COLO668 (cell line): ENCODE measurements around the gene CEP126.

Experiments
- DNase-seq: peaks from one replicate; lab custom pipeline; 2025; ENCODE audit not compliant: unreplicated experiment; lab: John Stamatoyannopoulos, UW

CEP126 gene

DNA sequence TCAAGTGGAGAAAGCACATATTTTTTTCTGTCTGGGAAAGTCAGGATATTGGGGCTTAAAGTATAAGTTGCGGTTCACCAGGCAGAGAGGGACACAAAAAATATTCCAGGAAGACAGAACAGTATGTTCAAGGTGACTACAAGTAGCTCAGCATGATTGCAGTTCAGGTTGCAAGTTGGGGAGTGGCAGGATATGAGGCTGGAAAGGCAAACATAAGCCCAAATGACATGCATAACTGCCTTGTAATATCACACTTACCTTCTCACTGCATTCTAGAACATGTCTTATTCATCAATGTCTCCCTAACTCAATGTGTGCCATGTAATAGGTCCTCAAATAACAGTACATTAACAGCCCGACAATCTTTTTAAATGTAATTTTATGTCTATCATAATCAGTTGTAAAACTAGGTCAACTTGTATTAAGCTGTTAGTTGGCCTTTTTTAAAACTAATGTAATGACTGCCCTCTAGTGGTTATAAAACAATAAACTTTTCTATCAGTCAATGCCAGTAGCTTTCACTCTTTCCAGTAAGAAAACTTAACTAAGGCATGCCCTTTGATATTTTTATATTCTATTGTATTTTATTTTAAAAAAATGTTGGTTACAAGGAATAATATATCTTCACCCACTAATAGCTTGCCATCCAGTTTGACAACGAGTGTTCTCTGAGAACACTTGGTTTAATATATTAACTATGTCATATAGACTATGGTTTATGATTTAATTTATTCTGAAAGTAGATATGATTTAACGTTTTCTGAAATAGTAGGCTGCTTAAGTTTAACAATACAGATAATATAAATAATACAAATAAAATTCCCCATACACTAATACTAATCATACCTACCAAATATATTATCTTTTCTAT, 93.0 kb downstream of the CEP126 start:
- DNase-seq: peak; percentile 10

DNA sequence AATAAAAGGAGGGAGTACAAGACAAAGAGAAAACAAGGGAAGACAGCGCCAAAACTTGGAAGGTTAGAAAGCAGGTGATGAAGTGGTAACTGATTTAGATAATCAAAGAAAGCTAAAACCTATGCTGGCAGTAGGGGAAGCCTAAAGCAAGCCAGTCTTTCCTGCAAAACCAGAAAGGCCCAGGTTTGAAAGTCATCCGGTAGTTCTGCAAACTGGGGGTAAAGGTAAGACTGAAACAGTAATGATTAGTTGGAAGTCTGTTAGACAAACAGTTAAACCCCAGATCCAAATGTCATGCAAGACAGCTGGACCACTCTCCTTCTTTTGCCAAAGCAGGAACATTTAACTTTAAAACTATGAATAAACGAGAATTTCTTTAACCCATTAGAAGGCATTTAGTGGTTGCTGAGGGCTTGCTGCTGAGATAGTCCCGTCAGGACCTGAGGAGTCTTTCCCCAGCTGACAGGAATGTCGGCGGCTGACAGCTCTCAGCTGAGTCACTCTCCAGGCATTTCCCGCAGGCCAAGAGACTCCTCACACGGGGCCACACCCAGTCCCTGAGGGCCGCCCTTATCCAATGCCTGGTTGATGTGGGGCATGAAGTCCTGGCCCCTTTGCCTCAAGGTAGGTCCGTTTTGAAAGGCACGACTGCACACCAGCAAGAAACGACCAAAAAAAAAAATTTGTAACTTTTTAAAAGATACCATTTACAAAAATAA, 96.1 kb downstream of the CEP126 start:
- peak; percentile 5 for DNase-seq

GRCh38 chr11:102012946-102013345, 98.1 kb downstream of the CEP126 start:
- no peak for DNase-seq

- DNase-seq: no peak
Measured at GRCh38 chr11:102014756-102015155, 99.9 kb downstream of the CEP126 start.

GRCh38 chr11:102017026-102017425, 102.2 kb downstream of the CEP126 start:
- no peak for DNase-seq

DNA sequence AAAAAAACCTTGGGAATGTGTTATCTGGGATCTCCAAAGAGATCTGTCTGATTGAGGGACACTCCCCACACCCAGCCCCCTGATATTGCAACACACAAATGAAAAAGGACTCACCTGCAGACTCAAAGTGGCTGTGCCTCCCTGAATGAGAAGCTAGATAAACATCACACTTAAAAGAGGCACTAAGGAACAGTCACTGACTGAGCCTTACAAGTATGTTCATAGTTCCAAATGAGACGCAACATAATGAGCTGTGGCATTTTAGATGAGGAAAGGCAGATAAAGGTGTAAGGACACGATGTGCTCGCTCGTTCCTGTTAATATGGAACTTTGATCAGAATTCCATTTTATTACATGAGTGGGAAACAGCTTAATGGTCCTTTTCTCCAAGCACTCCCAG, 111.4 kb downstream of the CEP126 start:
- no peak for DNase-seq

- DNase-seq: no peak
Measured at GRCh38 chr11:102026959-102027358, 112.1 kb downstream of the CEP126 start.

GRCh38 chr11:102036757-102037156, 121.9 kb downstream of the CEP126 start:
- DNase-seq: no peak

GRCh38 chr11:102046841-102047240, 132.0 kb downstream of the CEP126 start:
- DNase-seq: no peak

DNA sequence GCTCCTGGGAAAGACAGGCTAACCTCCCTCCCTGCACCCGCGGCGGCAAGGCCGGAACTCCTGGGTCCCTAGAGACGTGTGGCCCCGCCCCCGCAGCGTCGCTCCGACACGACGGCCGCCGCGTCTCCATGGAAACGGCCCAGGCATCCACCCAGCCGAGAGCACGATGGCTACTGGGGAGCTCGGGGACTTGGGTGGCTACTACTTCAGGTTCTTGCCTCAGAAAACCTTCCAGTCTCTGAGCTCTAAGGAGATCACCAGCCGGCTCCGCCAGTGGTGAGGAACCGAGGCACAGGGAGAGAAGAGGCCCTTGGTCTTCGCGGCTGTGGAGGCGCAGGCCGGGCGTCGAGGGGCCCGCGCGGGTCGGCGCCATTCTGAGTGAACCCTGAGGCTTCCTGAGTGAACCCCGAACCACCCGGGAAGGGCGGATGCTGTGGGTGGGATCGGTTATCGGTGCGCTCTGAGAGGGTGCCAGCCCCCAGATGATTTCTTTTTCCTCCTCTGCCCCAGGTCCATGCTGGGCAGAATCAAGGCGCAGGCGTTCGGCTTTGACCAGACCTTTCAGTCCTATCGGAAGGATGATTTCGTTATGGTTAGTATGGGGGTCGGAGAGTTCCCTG, 132.6 kb downstream of the CEP126 start, which contains the start of gene CFAP300:
CFAP300 (plus strand) TSS at position 133 of the 620 bp plus-strand sequence; CDS start at position 167, 34 bp downstream.
- peak; percentile 54 for DNase-seq
